A549 (cell line): ENCODE results near the gene REEP6. TPM values are rescaled to one million over a fixed set of nuclear protein-coding genes. Genes with fewer than 3 reads are reported as not detected.
"Not testable (repeated sequence)": the region's sequence is repeated elsewhere in the genome, so short reads cannot be mapped to it uniquely, and the experiment has no call there.

ENCODE experiments used
- ATAC-seq, 2 experiments: fragments of 200-7000 bp in 1 of 2; fragments of >200 bp in 1 of 2; cut with Nextera tagmentation in 1 of 2; cut with Tn5 transposase in 1 of 2; 3 replicates each; pipeline versions ENCODE4 v1.8.0 to v1.9.1; 2018 to 2020; ENCODE audit warnings: mild to moderate bottlenecking in 1 of 2, moderate library complexity in 1 of 2
- CTCF ChIA-PET: fragments of 300-600 bp; sonication (Branson Sonifier 250); formaldehyde crosslinking; extraction: SDS; loops from one replicate; lab custom pipeline; 2021; ENCODE audit warnings: antibody characterized with exemption, inconsistent platforms; lab: Yijun Ruan, JAX
- POLR2A ChIA-PET: fragments of 350-600 bp; formaldehyde crosslinking; extraction: SDS; loops from one replicate; lab custom pipeline; 2021; ENCODE audit warnings: antibody characterized with exemption, inconsistent platforms; lab: Yijun Ruan, JAX
- DNase-seq, 2 experiments: peaks; one replicate each; pipeline versions ENCODE4 v3.0.0 to v3.0.0-alpha.2; 2011 to 2016; ENCODE audit warnings: low read depth in 1 of 2, low spot score in 1 of 2
- FAIRE-seq: peaks from 2 replicates; lab custom pipeline; 2011; peaks lifted over from hg19 to GRCh38; lab: Jason Lieb, UNC
- H3K27ac ChIP-seq, 2 experiments: fragments of >200 bp; sonication (Bioruptor Twin); formaldehyde crosslinking; 3 replicates each; pipeline ENCODE4 v1.5.1; 2016 to 2017
- H3K4me1 ChIP-seq: fragments of >200 bp; sonication (Bioruptor Twin); formaldehyde crosslinking; 3 replicates; pipeline ENCODE4 v1.6.1; 2016
- H3K4me2 ChIP-seq: fragments of >200 bp; sonication (Bioruptor Twin); formaldehyde crosslinking; 3 replicates; pipeline ENCODE4 v1.6.1; 2016
- H3K4me3 ChIP-seq: fragments of >200 bp; sonication (Bioruptor Twin); formaldehyde crosslinking; 3 replicates; pipeline ENCODE4 v1.5.1; 2016
- H3K9me3 ChIP-seq: fragments of >200 bp; sonication (Bioruptor Twin); formaldehyde crosslinking; 3 replicates; pipeline ENCODE4 v1.6.1; 2016
- CEBPB ChIP-seq, 2 experiments: fragments of >200 bp in 1 of 2; sonication (Bioruptor Twin) in 1 of 2; formaldehyde crosslinking in 1 of 2; IDR thresholded peaks; 2 replicates each; pipeline ENCODE4 v1.6.1; 2012 to 2016
- EP300 ChIP-seq, 2 experiments: fragments of >200 bp; sonication (Bioruptor Twin); formaldehyde crosslinking; IDR thresholded peaks; 2 replicates in 1 of 2; 3 replicates in 1 of 2; pipeline ENCODE4 v1.6.1; 2016 to 2017
- FOXS1 ChIP-seq: fragments of 250-450 bp; sonication (Bioruptor Pico); IDR thresholded peaks from 2 replicates; pipeline ENCODE4 v1.5.0; 2020; ENCODE audit warnings: mild to moderate bottlenecking, moderate library complexity
- HDAC2 ChIP-seq: fragments of 200-600 bp; sonication (generic); IDR thresholded peaks from 2 replicates; pipeline ENCODE4 v1.6.1; 2016
- HEYL ChIP-seq: fragments of 250-450 bp; sonication (Bioruptor Pico); IDR thresholded peaks from 2 replicates; pipeline ENCODE4 v1.8.0; 2021; ENCODE audit warnings: mild to moderate bottlenecking, moderate library complexity
- HMGXB4 ChIP-seq: fragments of 250-450 bp; sonication (Bioruptor Pico); IDR thresholded peaks from 2 replicates; pipeline ENCODE4 v1.5.0; 2021; ENCODE audit warnings: mild to moderate bottlenecking, moderate library complexity, borderline replicate concordance
- HOXA7 ChIP-seq: fragments of 250-450 bp; sonication (Bioruptor Pico); IDR thresholded peaks from 2 replicates; pipeline ENCODE4 v1.5.0; 2020; ENCODE audit warnings: mild to moderate bottlenecking, moderate library complexity
- HOXB13 ChIP-seq: fragments of 250-450 bp; sonication (Bioruptor Pico); IDR thresholded peaks from 2 replicates; pipeline ENCODE4 v1.5.0; 2020; ENCODE audit warnings: low read depth, mild to moderate bottlenecking, moderate library complexity
- JUNB ChIP-seq: fragments of >200 bp; sonication (Bioruptor Twin); formaldehyde crosslinking; IDR thresholded peaks from 2 replicates; pipeline ENCODE4 v1.6.1; 2016
- KDM1A ChIP-seq: fragments of 200-600 bp; sonication (generic); IDR thresholded peaks from 2 replicates; pipeline ENCODE4 v1.6.1; 2016; ENCODE audit warnings: low read depth, mild to moderate bottlenecking
- KDM5A ChIP-seq: fragments of 200-600 bp; sonication (generic); IDR thresholded peaks from 2 replicates; pipeline ENCODE4 v1.6.1; 2016; ENCODE audit warnings: antibody characterized with exemption, mild to moderate bottlenecking
- NFE2L2 ChIP-seq: fragments of 150-350 bp; conservative IDR thresholded peaks from 2 replicates; pipeline ENCODE4 v1.6.1; 2014; ENCODE audit warnings: low read length
- PHF8 ChIP-seq: fragments of 200-600 bp; sonication (generic); IDR thresholded peaks from 2 replicates; pipeline ENCODE4 v1.6.1; 2016; ENCODE audit warnings: low read depth, mild to moderate bottlenecking, antibody characterized with exemption, moderate library complexity, borderline replicate concordance
- RARB ChIP-seq: fragments of 250-450 bp; sonication (Bioruptor Pico); IDR thresholded peaks from 2 replicates; pipeline ENCODE4 v1.8.0; 2021; ENCODE audit warnings: mild to moderate bottlenecking, moderate library complexity
- RNF2 ChIP-seq: fragments of 200-600 bp; sonication (generic); IDR thresholded peaks from 2 replicates; pipeline ENCODE4 v1.6.1; 2016; ENCODE audit warnings: low read depth, mild to moderate bottlenecking, antibody characterized with exemption, moderate library complexity, borderline replicate concordance
- SREBF2 ChIP-seq: fragments of 450-650 bp; IDR thresholded peaks from 2 replicates; pipeline ENCODE4 v1.6.1; 2014; ENCODE audit warnings: mild to moderate bottlenecking, moderate library complexity
- TP53 ChIP-seq: fragments of 250-450 bp; sonication (Bioruptor Pico); IDR thresholded peaks from 2 replicates; pipeline ENCODE4 v1.5.0; 2021; ENCODE audit warnings: mild to moderate bottlenecking, moderate library complexity
- ZNF302 ChIP-seq: fragments of 250-450 bp; sonication (Bioruptor Pico); IDR thresholded peaks from 2 replicates; pipeline ENCODE4 v1.9.0; 2021; ENCODE audit warnings: inconsistent platforms, mild to moderate bottlenecking, moderate library complexity
- WGBS: methylation state at CpG from one replicate; pipeline ENCODE4 v1.1.6; 2017; ENCODE audit errors: missing lambda C conversion rate; 5-methylcytosine and 5-hydroxymethylcytosine counted together
- polyA plus RNA-seq, 4 experiments: library from polyadenylated mRNA; depleted of rRNA in 3 of 4; stranded (reverse); fragments of >200 nt; fragmentation: RNase III in 1 of 4; extraction: RNeasy Plus Mini Kit Qiagen cat#74134 plus additional on column Dnase treatment in 1 of 4; gene quantifications; 2 replicates in 3 of 4; 3 replicates in 1 of 4; pipeline ENCODE4 v1.2.3, GENCODE V29; 2011 to 2017

REEP6 gene
- polyA plus RNA-seq, 2 of the 4 experiments (the other 2 are of a cell fraction) = 1.8 to 4.8 TPM

- TF ChIP-seq FOXS1 (no peak), RNF2 (no peak), TP53 (no peak), EP300 (IDR thresholded peaks at IDR 0.05) (no peak), CEBPB (IDR thresholded peaks at IDR 0.05) (no peak)
- TF ChIP-seq, all 56 proteins: peak for 0
Observed at GRCh38 chr19:1528596-1529429, 37.8 kb downstream of the REEP6 start (continued).

- Histone ChIP-seq H3K4me3 (no peak overlapping the region), H3K4me2 (no peak overlapping the region), H3K27ac (no peak overlapping the region), H3K9me3 (no peaks in the 10 kb centered on the region), H3K4me1 (no peaks in the 10 kb centered on the region)
- DNase-seq (no peak), ATAC-seq (no peak), FAIRE-seq (no peak)
- TF ChIP-seq HOXB13 (CRISPR knock-in tag) = no peak
- TF ChIP-seq HEYL (CRISPR knock-in tag) = no peak
- TF ChIP-seq PHF8 = no peak
- no peak for TF ChIP-seq JUNB
- POLR2A ChIA-PET = no interaction called here
- 26% methylated on average over 7 of the region's 16 CpGs for WGBS
- CTCF ChIA-PET = interaction anchor here (1.7 kb wide), 1 partner anchor 17 kb away, joined by 4 read pairs; no protein-coding TSS in a partner anchor
Observed at GRCh38 chr19:1529430-1529816, 38.4 kb downstream of the REEP6 start.

- POLR2A ChIA-PET, FAIRE-seq, ATAC-seq, H3K4me1 ChIP-seq, H3K4me2 ChIP-seq, DNase-seq, H3K27ac ChIP-seq, H3K9me3 ChIP-seq, H3K4me3 ChIP-seq: not testable (repeated sequence)
- WGBS = 57% methylated on average over 8 of the region's 11 CpGs
- CTCF ChIA-PET = interaction anchor here (1.4 to 1.7 kb wide), 2 partner anchors 16 to 296 kb away, joined by 3 to 4 read pairs; no protein-coding TSS in a partner anchor
Observed at GRCh38 chr19:1530856-1531255, 39.9 kb downstream of the REEP6 start.

- no peaks in the 10 kb centered on the region for H3K4me1 ChIP-seq
- no peak for TF ChIP-seq KDM1A
- no peak for TF ChIP-seq SREBF2
- no peak for TF ChIP-seq KDM5A
- no peak for TF ChIP-seq RARB (CRISPR knock-in tag)
- no peak for TF ChIP-seq ZNF302 (CRISPR knock-in tag)
- no peak for TF ChIP-seq NFE2L2
- no peak for TF ChIP-seq HMGXB4
- TF ChIP-seq HOXA7 (CRISPR knock-in tag) = no peak
- TF ChIP-seq HDAC2 = no peak
- FAIRE-seq = no peak
- no peak for DNase-seq
- H3K4me3 ChIP-seq = no peak overlapping the region
- H3K27ac ChIP-seq = no peak overlapping the region
- ChIA-PET POLR2A (no interaction called here), CTCF (interaction anchor here (1.4 kb wide), 1 partner anchor 295 kb away, joined by 3 read pairs; no protein-coding TSS in a partner anchor)
- WGBS = 65% methylated on average over 7 of the region's 11 CpGs
- H3K9me3 ChIP-seq = 0 out of 3 replicates have a peak, but pooled peaks cover 3% of the 10 kb centered on the region
- no peak overlapping the region for H3K4me2 ChIP-seq
- ATAC-seq = no peak
Observed at GRCh38 chr19:1531587-1531986, 40.6 kb downstream of the REEP6 start.
